K562 (cell line): ENCODE data around the gene RPL10A. TPM values are rescaled to one million over a fixed set of nuclear protein-coding genes. Genes with fewer than 3 reads are reported as not detected.
A peak's percentile ranks its signal among the peaks of the same experiment; 100 is the strongest.

Experiments
- ASH1L ChIP-seq: fragments of 450-650 bp; IDR thresholded peaks from 2 replicates; pipeline ENCODE4 v1.6.1; 2018; ENCODE audit warnings: borderline replicate concordance, mild to moderate bottlenecking, low read depth; ENCODE audit not compliant: partially characterized antibody
- ATF2 ChIP-seq: sonication (generic); formaldehyde crosslinking; IDR thresholded peaks from 2 replicates; pipeline ENCODE4 v1.8.1; 2022; ENCODE audit warnings: missing genetic modification reagents
- BDP1 ChIP-seq: IDR thresholded peaks from 3 replicates; pipeline ENCODE4 v1.6.1; 2011; ENCODE audit not compliant: insufficient read length, insufficient read depth
- DACH1 ChIP-seq: fragments of 450-650 bp; IDR thresholded peaks from 2 replicates; pipeline ENCODE4 v1.6.1; 2018; ENCODE audit not compliant: partially characterized antibody
- ETV6 ChIP-seq, 3 experiments: fragments of 150-350 bp in 1 of 3; sonication (generic) in 1 of 3; formaldehyde crosslinking in 1 of 3; IDR thresholded peaks; 2 replicates each; pipeline versions ENCODE4 v1.6.1 to v1.8.0; 2014 to 2022; ENCODE audit warnings: borderline replicate concordance in 2 of 3, low read depth in 2 of 3, antibody characterized with exemption in 1 of 3, low read length in 1 of 3, mild to moderate bottlenecking in 1 of 3, missing genetic modification reagents in 1 of 3
- KDM2B ChIP-seq: fragments of 250-450 bp; sonication (Bioruptor Pico); IDR thresholded peaks from 2 replicates; pipeline ENCODE4 v1.8.0; 2021; ENCODE audit warnings: mild to moderate bottlenecking, moderate library complexity
- MECOM ChIP-seq: fragments of 250-450 bp; sonication (Bioruptor Pico); IDR thresholded peaks from 2 replicates; pipeline ENCODE4 v1.8.0; 2022; ENCODE audit warnings: inconsistent platforms
- MEF2A ChIP-seq: IDR thresholded peaks from 2 replicates; pipeline ENCODE4 v1.6.1; 2011; ENCODE audit warnings: low read depth, mild to moderate bottlenecking, low read length, moderate library complexity; ENCODE audit not compliant: control insufficient read depth
- MEIS2 ChIP-seq: fragments of 450-650 bp; IDR thresholded peaks from 2 replicates; pipeline ENCODE4 v1.6.1; 2014; ENCODE audit warnings: mild to moderate bottlenecking; ENCODE audit not compliant: partially characterized antibody
- POLR2G ChIP-seq: fragments of 200-400 bp; formaldehyde crosslinking; IDR thresholded peaks from 2 replicates; pipeline ENCODE4 v1.6.1; 2017; ENCODE audit warnings: low read depth, mild to moderate bottlenecking, antibody characterized with exemption, low read length, moderate library complexity
- PRPF4 ChIP-seq: fragments of 200-400 bp; formaldehyde crosslinking; IDR thresholded peaks from one replicate; pipeline ENCODE4 v1.6.1; 2017; ENCODE audit warnings: low read length, low read depth, mild to moderate bottlenecking; ENCODE audit not compliant: insufficient read depth, poor library complexity, severe bottlenecking
- SNAPC5 ChIP-seq: fragments of 250-450 bp; sonication (Bioruptor Pico); IDR thresholded peaks from 2 replicates; pipeline ENCODE4 v1.8.0; 2021; ENCODE audit warnings: moderate library complexity, mild to moderate bottlenecking, inconsistent platforms
- SNIP1 ChIP-seq: fragments of 450-650 bp; IDR thresholded peaks from 2 replicates; pipeline ENCODE4 v1.7.1; 2017; ENCODE audit warnings: low read depth, mild to moderate bottlenecking
- THAP7 ChIP-seq: fragments of 250-450 bp; sonication (Bioruptor Pico); IDR thresholded peaks from 2 replicates; pipeline ENCODE4 v1.5.0; 2021
- ZEB2 ChIP-seq: fragments of 450-650 bp; IDR thresholded peaks from 2 replicates; pipeline ENCODE4 v1.6.1; 2016
- ZHX1 ChIP-seq: fragments of 150-350 bp; conservative IDR thresholded peaks from 2 replicates; pipeline ENCODE4 v1.6.1; 2014; ENCODE audit warnings: low read length
- ZKSCAN1 ChIP-seq: fragments of 150-350 bp; IDR thresholded peaks from 2 replicates; pipeline ENCODE4 v1.6.1; 2016; ENCODE audit warnings: low read depth, low read length
- ZNF263 ChIP-seq: sonication (generic); formaldehyde crosslinking; IDR thresholded peaks from 2 replicates; pipeline ENCODE4 v1.8.0; 2022; ENCODE audit warnings: mild to moderate bottlenecking, missing genetic modification reagents, borderline replicate concordance
- ZNF3 ChIP-seq: fragments of 250-450 bp; sonication (Bioruptor Pico); IDR thresholded peaks from 2 replicates; pipeline ENCODE4 v1.5.0; 2021; ENCODE audit warnings: mild to moderate bottlenecking, moderate library complexity
- polyA plus RNA-seq, 8 experiments: library from polyadenylated mRNA; depleted of rRNA in 4 of 8; stranded (reverse) in 5 of 8; unstranded in 3 of 8; fragments of >200 nt; fragmentation: Nextera tagmentation in 2 of 8; fragmentation: Illumina TruSeq in 1 of 8; extraction: Ambion mirVana in 2 of 8; extraction: Trizol in 1 of 8; gene quantifications; 2 replicates each; pipeline versions ENCODE4 v1.2.1 to v1.2.3, GENCODE V29; 2011 to 2014; ENCODE audit warnings: inconsistent platforms in 1 of 8, missing spikeins in 1 of 8
- total RNA-seq, 7 experiments: library from RNA; depleted of rRNA in 6 of 7; stranded (reverse); fragments of >200 nt in 6 of 7; fragmentation: Illumina TruSeq in 2 of 7; extraction: Trizol in 2 of 7; gene quantifications; 2 replicates each; pipeline versions ENCODE4 v1.2.1 to v1.2.3, GENCODE V29; 2011 to 2021; ENCODE audit warnings: low replicate concordance in 1 of 7
- TF ChIP-seq, protein P1 (sequence below), 2 experiments: IDR thresholded peaks; 2 replicates each; pipeline ENCODE4 v1.6.1; 2011; ENCODE audit warnings: borderline replicate concordance in 1 of 2, control low read depth in 1 of 2, low read depth in 1 of 2, low read length in 1 of 2, mild to moderate bottlenecking in 1 of 2, mixed read lengths in 1 of 2, moderate library complexity in 1 of 2; ENCODE audit not compliant: insufficient read depth in 1 of 2, insufficient read length in 1 of 2, poor library complexity in 1 of 2, severe bottlenecking in 1 of 2; ENCODE audit errors: extremely low read depth in 1 of 2
- TF ChIP-seq, protein P2 (sequence below): fragments of 250-450 bp; sonication (Bioruptor Pico); IDR thresholded peaks from 2 replicates; pipeline ENCODE4 v1.4.0; 2020; ENCODE audit warnings: mild to moderate bottlenecking

Gene RPL10A
- total and polyA plus RNA-seq, 9 of the 15 experiments (the other 6 are each of a cell fraction or from before 2014, with no cell fraction given), result 1,589 to 3,237 (median 2,116) TPM

- no peak for TF ChIP-seq ZHX1
- TF ChIP-seq, protein P1, sequence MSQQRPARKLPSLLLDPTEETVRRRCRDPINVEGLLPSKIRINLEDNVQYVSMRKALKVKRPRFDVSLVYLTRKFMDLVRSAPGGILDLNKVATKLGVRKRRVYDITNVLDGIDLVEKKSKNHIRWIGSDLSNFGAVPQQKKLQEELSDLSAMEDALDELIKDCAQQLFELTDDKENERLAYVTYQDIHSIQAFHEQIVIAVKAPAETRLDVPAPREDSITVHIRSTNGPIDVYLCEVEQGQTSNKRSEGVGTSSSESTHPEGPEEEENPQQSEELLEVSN (IDR thresholded peaks at IDR 0.05; ENCODE audit: borderline replicate concordance in 1 of 2, extremely low read depth in 1 of 2, insufficient read depth in 1 of 2, insufficient read length in 1 of 2, low read depth in 1 of 2, low read length in 1 of 2, poor library complexity in 1 of 2, severe bottlenecking in 1 of 2), result no peak
- TF ChIP-seq ZKSCAN1, result no peak
- no peak for TF ChIP-seq PRPF4
- TF ChIP-seq ZNF263 (CRISPR knock-in tag), result no peak
- no peak for TF ChIP-seq ETV6 (IDR thresholded peaks at IDR 0.05; ENCODE audit: borderline replicate concordance in 1 of 2, low read depth in 2 of 2, low read length in 1 of 2)
- no peak for TF ChIP-seq ETV6 (CRISPR knock-in tag; IDR thresholded peaks at IDR 0.05; ENCODE audit: borderline replicate concordance)
- no peak for TF ChIP-seq ZEB2
- TF ChIP-seq POLR2G, result no peak
- no peak for TF ChIP-seq SNIP1
- TF ChIP-seq, protein P2, sequence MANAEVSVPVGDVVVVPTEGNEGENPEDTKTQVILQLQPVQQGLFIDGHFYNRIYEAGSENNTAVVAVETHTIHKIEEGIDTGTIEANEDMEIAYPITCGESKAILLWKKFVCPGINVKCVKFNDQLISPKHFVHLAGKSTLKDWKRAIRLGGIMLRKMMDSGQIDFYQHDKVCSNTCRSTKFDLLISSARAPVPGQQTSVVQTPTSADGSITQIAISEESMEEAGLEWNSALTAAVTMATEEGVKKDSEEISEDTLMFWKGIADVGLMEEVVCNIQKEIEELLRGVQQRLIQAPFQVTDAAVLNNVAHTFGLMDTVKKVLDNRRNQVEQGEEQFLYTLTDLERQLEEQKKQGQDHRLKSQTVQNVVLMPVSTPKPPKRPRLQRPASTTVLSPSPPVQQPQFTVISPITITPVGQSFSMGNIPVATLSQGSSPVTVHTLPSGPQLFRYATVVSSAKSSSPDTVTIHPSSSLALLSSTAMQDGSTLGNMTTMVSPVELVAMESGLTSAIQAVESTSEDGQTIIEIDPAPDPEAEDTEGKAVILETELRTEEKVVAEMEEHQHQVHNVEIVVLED (CRISPR knock-in tag), result no peak
- no peak for TF ChIP-seq ZNF3 (CRISPR knock-in tag)
- TF ChIP-seq MEIS2, result peak; percentile 37
- TF ChIP-seq MECOM, result peak; percentile 68; the same call in 1 of the 2 replicates
- TF ChIP-seq SNAPC5 (CRISPR knock-in tag), result no peak
- TF ChIP-seq ATF2, result no peak
- TF ChIP-seq THAP7 (CRISPR knock-in tag), result no peak
- TF ChIP-seq DACH1, result peak; percentile 77
- TF ChIP-seq MEF2A, result peak; percentile 40; the same call in 1 of the 2 replicates
- TF ChIP-seq BDP1, result no peak
- TF ChIP-seq KDM2B (CRISPR knock-in tag), result no peak
- no peak for TF ChIP-seq ASH1L
Measured at GRCh38 chr6:35500782-35501181, 32.6 kb downstream of the RPL10A start (continued).
